ENCODE measurements around the gene GAPDHS.

DNA sequence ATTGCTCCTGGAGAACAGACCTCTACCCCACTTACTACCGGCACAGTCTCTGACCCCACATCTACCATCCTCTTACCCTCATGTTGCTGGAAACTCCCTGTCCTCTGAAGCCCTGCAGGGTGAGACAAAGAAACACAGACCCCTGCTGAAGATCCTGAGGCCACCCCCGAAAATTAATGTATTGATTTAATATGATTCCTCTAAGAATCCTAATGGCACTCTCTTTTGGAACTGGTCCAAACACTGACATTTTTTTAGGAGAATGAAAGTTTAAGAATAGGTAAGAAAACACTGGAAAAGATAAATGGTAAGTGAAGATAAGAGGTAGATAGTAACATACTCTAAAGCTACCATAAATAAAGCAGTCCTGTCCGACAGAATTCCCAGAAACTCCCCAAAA lies 25.1 kb upstream of the GAPDHS start:
- TF ChIP-seq, protein P1, sequence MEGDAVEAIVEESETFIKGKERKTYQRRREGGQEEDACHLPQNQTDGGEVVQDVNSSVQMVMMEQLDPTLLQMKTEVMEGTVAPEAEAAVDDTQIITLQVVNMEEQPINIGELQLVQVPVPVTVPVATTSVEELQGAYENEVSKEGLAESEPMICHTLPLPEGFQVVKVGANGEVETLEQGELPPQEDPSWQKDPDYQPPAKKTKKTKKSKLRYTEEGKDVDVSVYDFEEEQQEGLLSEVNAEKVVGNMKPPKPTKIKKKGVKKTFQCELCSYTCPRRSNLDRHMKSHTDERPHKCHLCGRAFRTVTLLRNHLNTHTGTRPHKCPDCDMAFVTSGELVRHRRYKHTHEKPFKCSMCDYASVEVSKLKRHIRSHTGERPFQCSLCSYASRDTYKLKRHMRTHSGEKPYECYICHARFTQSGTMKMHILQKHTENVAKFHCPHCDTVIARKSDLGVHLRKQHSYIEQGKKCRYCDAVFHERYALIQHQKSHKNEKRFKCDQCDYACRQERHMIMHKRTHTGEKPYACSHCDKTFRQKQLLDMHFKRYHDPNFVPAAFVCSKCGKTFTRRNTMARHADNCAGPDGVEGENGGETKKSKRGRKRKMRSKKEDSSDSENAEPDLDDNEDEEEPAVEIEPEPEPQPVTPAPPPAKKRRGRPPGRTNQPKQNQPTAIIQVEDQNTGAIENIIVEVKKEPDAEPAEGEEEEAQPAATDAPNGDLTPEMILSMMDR (IDR thresholded peaks at IDR 0.05; ENCODE audit: low read depth, low read length), result no peak
- TF ChIP-seq EZH2phosphoT487 (IDR thresholded peaks at IDR 0.05; ENCODE audit: low read depth), result 0 out of 2 replicates have a peak, but pooled peaks have one; percentile 61
